ENCODE data around the gene MTERF4. TPM values are rescaled to one million over a fixed set of nuclear protein-coding genes. Genes with fewer than 3 reads are reported as not detected.

The MTERF4 gene
- polyA plus RNA-seq, 2 donors: 21.5 to 32.7 TPM

- Histone ChIP-seq H3K9me3 (ENCODE audit: control insufficient read depth in 2 of 2, insufficient read depth in 1 of 2, low read depth in 1 of 2, low read length in 1 of 2) (no peaks in the 10 kb centered on the region), H3K27me3 (ENCODE audit: control insufficient read depth in 1 of 2, insufficient read depth in 2 of 2, low read length in 2 of 2) (no peaks in the 10 kb centered on the region), H3K36me3 (ENCODE audit: control insufficient read depth in 2 of 2, insufficient read depth in 2 of 2, low read length in 1 of 2) (peaks cover 4 to 5% of the 10 kb centered on the region in 2 donors), H3K27ac (ENCODE audit: low read depth in 2 of 2, low read length in 1 of 2) (no peak overlapping the region), H3K4me3 (ENCODE audit: low read depth in 1 of 2, low read length in 2 of 2) (no peak overlapping the region), H3K4me1 (ENCODE audit: control insufficient read depth in 2 of 2, insufficient read depth in 2 of 2, low read length in 1 of 2) (peaks cover 4 to 5% of the 10 kb centered on the region in 2 donors)
- WGBS, 2 donors: 88 to 89% methylated on average over 21 of the region's 21 CpGs
These were observed 24.1 kb upstream of the MTERF4 start for GRCh38 chr2:241126201-241126611.

GRCh38 chr2:241125626-241126025 is 23.5 kb upstream of the MTERF4 start:
- WGBS, 2 donors: 90 to 92% methylated on average over 13 of the region's 13 CpGs
- H3K9me3 ChIP-seq (ENCODE audit: control insufficient read depth in 2 of 2, insufficient read depth in 1 of 2, low read depth in 1 of 2, low read length in 1 of 2): no peaks in the 10 kb centered on the region
- peaks cover 4 to 5% of the 10 kb centered on the region in 2 donors for H3K4me1 ChIP-seq (ENCODE audit: control insufficient read depth in 2 of 2, insufficient read depth in 2 of 2, low read length in 1 of 2)
- no peak overlapping the region for H3K4me3 ChIP-seq (ENCODE audit: low read depth in 1 of 2, low read length in 2 of 2)
- peaks cover 4 to 5% of the 10 kb centered on the region in 2 donors for H3K36me3 ChIP-seq (ENCODE audit: control insufficient read depth in 2 of 2, insufficient read depth in 2 of 2, low read length in 1 of 2)
- H3K27me3 ChIP-seq (ENCODE audit: control insufficient read depth in 1 of 2, insufficient read depth in 2 of 2, low read length in 2 of 2): no peaks in the 10 kb centered on the region
- H3K27ac ChIP-seq (ENCODE audit: low read depth in 2 of 2, low read length in 1 of 2): no peak overlapping the region

DNA sequence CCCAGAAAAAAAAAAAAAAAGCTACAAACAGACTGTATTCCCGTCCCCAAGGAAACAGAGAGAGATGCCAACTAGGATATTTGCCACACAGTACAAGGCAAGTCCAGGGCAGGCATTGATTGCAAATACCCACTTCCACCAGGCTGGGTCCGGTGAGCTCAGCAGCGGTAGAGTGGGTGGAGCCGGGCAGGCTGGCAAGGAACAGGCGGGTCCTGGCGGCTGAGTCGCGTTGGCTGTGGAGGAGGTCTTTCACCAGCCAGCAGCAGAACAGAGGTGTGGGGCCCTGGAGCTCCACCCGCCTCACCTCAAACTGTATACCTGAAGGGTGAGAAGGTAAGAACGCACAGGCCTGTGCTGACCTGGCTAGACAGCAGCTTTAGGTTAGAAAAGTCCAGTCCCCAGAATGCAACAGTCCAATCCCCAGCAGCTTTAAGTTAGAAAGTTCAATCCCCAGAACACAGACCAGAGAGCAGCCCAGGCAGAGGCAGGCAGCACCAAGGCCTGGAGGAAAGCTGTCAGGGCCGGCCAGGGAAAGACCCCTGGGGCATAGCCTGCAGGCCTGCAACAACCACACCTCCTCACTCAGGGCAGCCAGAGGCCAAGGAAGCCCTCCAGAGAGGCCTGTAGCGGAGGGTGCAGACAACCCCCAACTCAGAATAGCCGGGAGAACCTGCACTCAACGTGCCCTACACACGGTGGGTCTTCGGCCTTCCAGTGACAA is 21.9 kb upstream of the MTERF4 start:
- Histone ChIP-seq H3K27ac (ENCODE audit: low read depth in 2 of 2, low read length in 1 of 2) (peak overlapping the region in 1 of 2 donors; percentile 45), H3K36me3 (ENCODE audit: control insufficient read depth in 2 of 2, insufficient read depth in 2 of 2, low read length in 1 of 2) (peaks cover 4 to 5% of the 10 kb centered on the region in 2 donors), H3K4me1 (ENCODE audit: control insufficient read depth in 2 of 2, insufficient read depth in 2 of 2, low read length in 1 of 2) (peaks cover 4 to 5% of the 10 kb centered on the region in 2 donors), H3K27me3 (ENCODE audit: control insufficient read depth in 1 of 2, insufficient read depth in 2 of 2, low read length in 2 of 2) (no peaks in the 10 kb centered on the region), H3K4me3 (ENCODE audit: low read depth in 1 of 2, low read length in 2 of 2) (no peak overlapping the region), H3K9me3 (ENCODE audit: control insufficient read depth in 2 of 2, insufficient read depth in 1 of 2, low read depth in 1 of 2, low read length in 1 of 2) (no peaks in the 10 kb centered on the region)
- WGBS, 2 donors: 60 to 62% methylated on average over 16 of the region's 16 CpGs

DNA sequence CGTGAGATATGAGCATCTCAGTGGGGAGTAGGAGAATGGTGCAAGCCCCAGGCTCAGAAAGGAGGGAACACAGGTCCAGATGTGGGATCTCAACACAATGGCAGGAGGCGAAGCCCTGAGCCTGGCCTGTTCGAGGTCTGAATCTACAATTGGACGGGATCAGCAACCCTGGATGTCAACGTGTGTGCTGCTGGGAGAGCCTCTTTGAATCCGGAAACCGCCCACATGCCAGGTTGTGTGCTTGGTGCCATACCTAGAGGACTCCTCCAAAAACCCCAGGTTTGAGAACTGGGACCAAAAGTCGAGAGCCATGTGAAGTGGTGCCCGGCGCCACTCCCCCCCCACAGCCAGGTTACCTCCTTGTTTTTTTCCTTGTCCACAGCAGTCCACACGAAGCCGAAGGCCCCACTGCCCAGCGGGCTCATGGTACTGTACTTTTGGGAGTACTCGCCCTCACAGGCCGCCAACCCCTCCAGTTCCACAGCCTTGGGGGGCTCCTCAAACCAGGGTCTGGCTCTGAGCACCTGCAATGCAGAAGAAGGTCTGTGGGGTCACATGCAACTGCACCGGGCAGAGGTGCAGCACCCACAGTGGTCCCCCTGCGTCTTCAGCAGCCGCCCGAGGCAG is 20.4 kb upstream of the MTERF4 start:
- no peak overlapping the region for H3K4me3 ChIP-seq (ENCODE audit: low read depth in 1 of 2, low read length in 2 of 2)
- H3K27me3 ChIP-seq (ENCODE audit: control insufficient read depth in 1 of 2, insufficient read depth in 2 of 2, low read length in 2 of 2): no peaks in the 10 kb centered on the region
- no peak overlapping the region for H3K27ac ChIP-seq (ENCODE audit: low read depth in 2 of 2, low read length in 1 of 2)
- H3K9me3 ChIP-seq (ENCODE audit: control insufficient read depth in 2 of 2, insufficient read depth in 1 of 2, low read depth in 1 of 2, low read length in 1 of 2): no peaks in the 10 kb centered on the region
- H3K36me3 ChIP-seq (ENCODE audit: control insufficient read depth in 2 of 2, insufficient read depth in 2 of 2, low read length in 1 of 2): peaks cover 4 to 5% of the 10 kb centered on the region in 2 donors
- 92 to 94% methylated on average over 19 of the region's 19 CpGs for WGBS, 2 donors
- H3K4me1 ChIP-seq (ENCODE audit: control insufficient read depth in 2 of 2, insufficient read depth in 2 of 2, low read length in 1 of 2): peaks cover 4 to 5% of the 10 kb centered on the region in 2 donors

GRCh38 chr2:241121008-241121407 is 18.9 kb upstream of the MTERF4 start:
- Histone ChIP-seq H3K4me3 (ENCODE audit: low read depth in 1 of 2, low read length in 2 of 2) (no peak overlapping the region), H3K9me3 (ENCODE audit: control insufficient read depth in 2 of 2, insufficient read depth in 1 of 2, low read depth in 1 of 2, low read length in 1 of 2) (no peaks in the 10 kb centered on the region), H3K36me3 (ENCODE audit: control insufficient read depth in 2 of 2, insufficient read depth in 2 of 2, low read length in 1 of 2) (peaks cover 2 to 3% of the 10 kb centered on the region in 2 donors), H3K4me1 (ENCODE audit: control insufficient read depth in 2 of 2, insufficient read depth in 2 of 2, low read length in 1 of 2) (peaks cover 0 to 3% of the 10 kb centered on the region in 2 donors), H3K27ac (ENCODE audit: low read depth in 2 of 2, low read length in 1 of 2) (no peak overlapping the region), H3K27me3 (ENCODE audit: control insufficient read depth in 1 of 2, insufficient read depth in 2 of 2, low read length in 2 of 2) (no peaks in the 10 kb centered on the region)
- WGBS, 2 donors: 90 to 92% methylated on average over 5 of the region's 5 CpGs

DNA sequence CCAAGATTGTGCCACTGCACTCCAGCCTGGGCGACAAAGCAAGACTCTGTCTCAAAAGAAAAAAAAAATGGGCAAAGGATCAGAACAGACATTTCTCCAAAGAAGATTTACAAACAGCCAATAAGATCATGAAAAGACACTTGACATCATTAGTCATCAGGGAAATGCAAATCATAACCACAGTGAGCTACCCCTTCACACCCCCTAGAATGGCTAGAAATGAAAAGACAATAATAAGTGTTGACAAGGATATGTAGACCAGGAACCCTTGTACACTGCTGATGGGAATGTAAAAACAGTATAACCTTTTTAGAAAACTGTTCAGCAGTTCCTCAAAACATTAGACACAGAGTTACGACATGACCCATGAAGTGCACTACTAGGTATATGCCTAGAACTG is 18.4 kb upstream of the MTERF4 start:
- H3K4me1 ChIP-seq (ENCODE audit: control insufficient read depth in 2 of 2, insufficient read depth in 2 of 2, low read length in 1 of 2): peaks cover 0 to 3% of the 10 kb centered on the region in 2 donors
- no peak overlapping the region for H3K4me3 ChIP-seq (ENCODE audit: low read depth in 1 of 2, low read length in 2 of 2)
- WGBS, 2 donors: 96 to 97% methylated on average over 2 of the region's 2 CpGs
- no peaks in the 10 kb centered on the region for H3K9me3 ChIP-seq (ENCODE audit: control insufficient read depth in 2 of 2, insufficient read depth in 1 of 2, low read depth in 1 of 2, low read length in 1 of 2)
- H3K27me3 ChIP-seq (ENCODE audit: control insufficient read depth in 1 of 2, insufficient read depth in 2 of 2, low read length in 2 of 2): no peaks in the 10 kb centered on the region
- H3K36me3 ChIP-seq (ENCODE audit: control insufficient read depth in 2 of 2, insufficient read depth in 2 of 2, low read length in 1 of 2): peaks cover 0 to 3% of the 10 kb centered on the region in 2 donors
- no peak overlapping the region for H3K27ac ChIP-seq (ENCODE audit: low read depth in 2 of 2, low read length in 1 of 2)

- Histone ChIP-seq H3K27ac (ENCODE audit: low read depth in 2 of 2, low read length in 1 of 2) (no peak overlapping the region), H3K27me3 (ENCODE audit: control insufficient read depth in 1 of 2, insufficient read depth in 2 of 2, low read length in 2 of 2) (no peaks in the 10 kb centered on the region), H3K4me3 (ENCODE audit: low read depth in 1 of 2, low read length in 2 of 2) (no peak overlapping the region), H3K36me3 (ENCODE audit: control insufficient read depth in 2 of 2, insufficient read depth in 2 of 2, low read length in 1 of 2) (peaks cover 0 to 5% of the 10 kb centered on the region in 2 donors), H3K4me1 (ENCODE audit: control insufficient read depth in 2 of 2, insufficient read depth in 2 of 2, low read length in 1 of 2) (no peaks in the 10 kb centered on the region), H3K9me3 (ENCODE audit: control insufficient read depth in 2 of 2, insufficient read depth in 1 of 2, low read depth in 1 of 2, low read length in 1 of 2) (no peaks in the 10 kb centered on the region)
- 93 to 94% methylated on average over 23 to 24 of the region's 24 CpGs for WGBS, 2 donors
These were observed 16.8 kb upstream of the MTERF4 start for GRCh38 chr2:241118737-241119505.

DNA sequence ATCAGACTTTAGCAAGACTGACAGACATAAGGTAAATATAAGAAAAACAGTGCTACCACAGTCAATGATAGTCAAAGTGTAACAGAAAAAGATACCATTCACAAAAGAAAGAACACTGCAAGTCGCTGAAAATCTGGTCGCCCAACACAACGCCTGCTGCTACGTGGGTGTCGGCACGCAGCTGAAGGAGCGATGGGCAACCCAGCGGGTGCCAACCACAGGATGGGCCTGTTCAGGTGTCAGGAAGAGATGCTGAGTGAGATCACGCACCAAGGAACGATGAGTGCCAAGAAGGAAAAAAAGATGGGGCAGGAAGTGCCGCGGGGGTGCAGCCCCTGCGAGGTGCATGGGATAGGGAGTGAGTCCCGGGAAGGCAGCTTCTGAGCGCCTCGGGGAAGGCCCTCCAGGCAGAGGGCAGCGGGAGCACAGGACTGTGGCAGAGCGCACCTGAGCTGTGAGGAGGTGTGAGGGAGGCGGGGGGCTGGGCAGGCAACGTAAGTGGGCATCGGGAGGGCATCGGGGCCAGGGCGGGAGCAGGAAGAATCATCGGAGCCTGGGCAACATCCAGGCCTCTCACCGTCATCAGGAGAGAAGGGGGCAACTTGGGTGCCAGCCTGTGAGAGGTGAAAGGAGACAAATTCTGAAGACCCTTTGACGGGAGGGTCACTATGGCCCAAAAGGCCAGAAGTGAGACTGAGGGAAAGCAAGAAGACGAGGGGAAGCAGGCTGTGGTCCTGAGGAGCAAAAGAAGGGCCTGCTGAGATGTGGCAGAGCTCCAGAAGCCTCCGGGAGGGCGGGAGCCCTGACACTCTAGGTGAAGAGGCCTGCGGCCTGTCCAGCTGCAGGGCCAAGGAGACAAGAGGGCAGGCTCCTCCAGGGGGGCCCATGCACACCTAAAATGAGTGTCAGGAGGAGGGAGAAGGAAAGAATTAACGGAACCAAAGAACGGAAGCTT is 14.8 kb upstream of the MTERF4 start:
- WGBS, 2 donors: 93 to 95% methylated on average over 31 to 32 of the region's 32 CpGs
- no peaks in the 10 kb centered on the region for H3K27me3 ChIP-seq (ENCODE audit: control insufficient read depth in 1 of 2, insufficient read depth in 2 of 2, low read length in 2 of 2)
- H3K4me3 ChIP-seq (ENCODE audit: low read depth in 1 of 2, low read length in 2 of 2): no peak overlapping the region
- no peak overlapping the region for H3K27ac ChIP-seq (ENCODE audit: low read depth in 2 of 2, low read length in 1 of 2)
- H3K9me3 ChIP-seq (ENCODE audit: control insufficient read depth in 2 of 2, insufficient read depth in 1 of 2, low read depth in 1 of 2, low read length in 1 of 2): no peaks in the 10 kb centered on the region
- no peaks in the 10 kb centered on the region for H3K4me1 ChIP-seq (ENCODE audit: control insufficient read depth in 2 of 2, insufficient read depth in 2 of 2, low read length in 1 of 2)
- H3K36me3 ChIP-seq (ENCODE audit: control insufficient read depth in 2 of 2, insufficient read depth in 2 of 2, low read length in 1 of 2): peaks cover 0 to 5% of the 10 kb centered on the region in 2 donors

GRCh38 chr2:241115361-241115760 is 13.3 kb upstream of the MTERF4 start:
- peaks cover 0 to 2% of the 10 kb centered on the region in 2 donors for H3K4me1 ChIP-seq (ENCODE audit: control insufficient read depth in 2 of 2, insufficient read depth in 2 of 2, low read length in 1 of 2)
- H3K27me3 ChIP-seq (ENCODE audit: control insufficient read depth in 1 of 2, insufficient read depth in 2 of 2, low read length in 2 of 2): no peaks in the 10 kb centered on the region
- 79 to 90% methylated on average over 8 of the region's 8 CpGs for WGBS, 2 donors
- H3K4me3 ChIP-seq (ENCODE audit: low read depth in 1 of 2, low read length in 2 of 2): no peak overlapping the region
- H3K27ac ChIP-seq (ENCODE audit: low read depth in 2 of 2, low read length in 1 of 2): no peak overlapping the region
- peaks cover 0 to 10% of the 10 kb centered on the region in 2 donors for H3K36me3 ChIP-seq (ENCODE audit: control insufficient read depth in 2 of 2, insufficient read depth in 2 of 2, low read length in 1 of 2)
- H3K9me3 ChIP-seq (ENCODE audit: control insufficient read depth in 2 of 2, insufficient read depth in 1 of 2, low read depth in 1 of 2, low read length in 1 of 2): no peaks in the 10 kb centered on the region

Data from esophagus (tissue), 2 donors.